GM19238 (cell line): ENCODE results near the gene TRMT5.

Experiments used
- DNase-seq: peaks from one replicate; pipeline ENCODE4 v3.0.0; 2011; ENCODE audit warnings: low spot score; ENCODE audit not compliant: insufficient read length

TRMT5 gene

DNA sequence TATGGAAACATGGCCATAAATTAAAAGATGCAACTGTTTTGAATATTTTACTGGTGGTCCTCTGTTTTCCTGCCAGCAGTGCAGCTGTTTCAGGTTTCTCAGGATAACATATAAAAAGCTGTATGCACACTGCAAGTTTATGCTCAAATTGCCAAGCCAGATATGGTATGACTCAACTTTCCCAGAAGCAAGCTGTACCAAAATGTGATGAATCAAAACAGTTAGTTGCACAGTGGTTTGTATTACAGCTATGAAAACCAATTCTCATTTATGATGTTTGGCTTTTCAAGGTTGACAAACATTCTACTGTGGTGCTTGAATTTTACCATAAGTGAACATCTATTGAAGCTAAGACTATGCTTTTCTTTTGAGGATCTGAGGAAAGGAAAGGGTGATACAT lies 15.5 kb downstream of the TRMT5 start:
- no peak for DNase-seq

DNA sequence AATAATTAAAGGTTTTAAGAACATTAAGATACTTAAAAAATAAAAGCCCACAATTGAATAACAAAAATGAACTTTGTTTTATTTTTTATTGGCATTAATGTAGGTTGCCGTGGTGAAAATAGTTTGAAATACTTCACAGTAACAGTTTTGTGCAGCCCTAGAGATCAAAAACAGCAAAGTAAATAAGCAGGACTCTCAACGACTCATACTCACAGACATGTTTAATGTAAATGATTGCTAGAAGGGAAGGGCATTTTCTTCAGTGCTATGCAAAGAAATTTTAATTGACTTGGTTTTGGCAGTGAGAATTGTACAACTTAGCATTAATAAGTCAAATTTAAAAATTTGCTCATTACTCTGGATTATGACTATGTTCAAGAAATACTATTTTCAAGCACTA lies 16.0 kb downstream of the TRMT5 start:
- no peak for DNase-seq

GRCh38 chr14:60963761-60964160 lies 17.1 kb downstream of the TRMT5 start:
- DNase-seq, result no peak

- DNase-seq, result no peak
Measured at GRCh38 chr14:60958146-60958545, 22.7 kb downstream of the TRMT5 start.

- DNase-seq, result no peak
Measured at GRCh38 chr14:60956632-60957031, 24.2 kb downstream of the TRMT5 start.

DNA sequence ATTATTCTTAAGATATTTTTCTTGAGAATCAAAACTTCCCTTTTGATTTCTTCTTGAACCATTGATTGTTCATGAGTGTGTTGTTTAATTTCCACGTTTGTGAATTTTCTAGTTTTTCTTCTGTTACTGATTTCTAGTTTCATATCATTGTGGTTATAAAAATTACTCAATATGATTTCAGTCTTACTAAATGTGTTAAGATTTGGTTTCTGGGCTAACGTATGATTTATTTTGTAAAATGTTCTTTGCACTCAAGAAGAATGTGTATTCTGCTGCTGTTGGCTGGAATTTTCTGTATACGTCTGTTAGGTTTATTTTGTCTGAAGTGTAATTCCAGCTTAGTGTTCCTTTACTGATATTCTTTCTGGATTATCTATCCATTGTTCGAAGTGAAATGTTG lies 24.7 kb downstream of the TRMT5 start:
- DNase-seq, result no peak

DNA sequence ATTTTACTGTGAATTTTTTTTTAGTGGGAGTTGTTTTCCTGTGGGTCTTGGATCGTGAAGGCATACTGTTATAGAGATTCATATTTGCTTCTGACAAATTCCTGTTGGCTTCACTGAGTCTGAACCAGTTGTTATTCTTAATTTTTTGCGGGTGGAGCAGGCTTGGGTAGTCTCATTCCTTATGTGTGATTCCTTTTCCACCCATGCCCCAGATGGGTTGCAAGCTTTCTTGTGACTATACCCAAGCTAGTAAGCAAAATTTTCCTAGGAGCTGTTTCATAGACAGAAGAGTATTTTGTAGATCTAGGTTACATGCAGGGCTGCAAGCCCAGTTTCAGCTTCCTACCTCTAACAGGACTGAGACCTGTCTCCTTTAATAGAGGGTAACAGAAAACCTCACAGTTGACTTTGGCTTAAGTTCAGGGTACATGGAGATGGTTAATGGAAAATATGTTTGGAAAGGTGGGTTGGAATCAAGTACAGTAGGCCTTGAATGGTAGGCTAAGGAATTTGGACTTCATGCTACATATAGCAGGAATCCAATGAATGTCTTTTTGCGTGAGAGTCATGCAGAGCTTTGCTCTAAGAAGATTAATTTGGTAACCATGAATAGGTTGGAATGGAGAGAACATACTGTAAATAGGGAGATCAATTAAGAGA lies 29.0 kb downstream of the TRMT5 start:
- DNase-seq, result no peak

- no peak for DNase-seq
Measured at GRCh38 chr14:60946773-60947172, 34.1 kb downstream of the TRMT5 start.

GRCh38 chr14:60945984-60946383 lies 34.9 kb downstream of the TRMT5 start:
- no peak for DNase-seq

DNA sequence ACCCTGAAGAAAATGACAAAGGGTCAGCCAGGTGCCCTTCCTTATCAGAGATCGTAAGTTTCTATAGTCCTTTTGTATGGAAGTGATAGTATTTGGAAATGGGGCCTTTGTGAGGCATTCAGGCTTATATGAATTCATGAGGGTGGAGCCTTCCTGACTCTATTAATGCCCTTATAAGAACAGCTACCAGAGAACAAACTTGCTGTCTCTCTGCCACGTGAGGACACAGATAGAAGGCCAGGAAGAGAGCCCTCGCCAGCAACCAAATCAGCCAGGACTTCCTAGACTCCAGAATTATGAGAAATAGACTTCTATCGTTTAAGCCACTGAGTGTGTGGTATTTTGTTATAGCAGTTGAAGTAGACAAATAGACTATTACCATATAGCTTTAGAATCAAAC lies 36.7 kb downstream of the TRMT5 start:
- DNase-seq, result no peak

DNA sequence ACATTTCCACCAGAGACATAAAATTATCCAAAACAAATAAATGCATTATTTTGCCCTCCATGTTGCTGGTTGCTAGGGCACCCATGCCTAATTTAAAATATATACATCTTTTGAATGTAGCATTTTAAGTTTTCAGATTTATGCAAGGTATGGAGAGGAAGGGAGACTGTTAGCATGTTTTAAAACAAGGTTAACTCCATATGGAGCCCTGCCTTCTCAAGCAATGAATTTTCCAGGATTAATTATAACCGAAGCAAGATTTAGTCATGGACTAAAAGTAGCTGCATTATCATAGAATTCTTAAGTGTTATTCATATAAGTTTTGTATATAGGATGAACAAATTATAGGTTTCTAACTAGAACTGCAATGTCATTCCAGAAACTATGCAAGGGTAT lies 37.2 kb downstream of the TRMT5 start:
- no peak for DNase-seq

GRCh38 chr14:60935319-60935718 lies 45.6 kb downstream of the TRMT5 start:
- DNase-seq, result no peak

- no peak for DNase-seq
Measured at GRCh38 chr14:60933920-60934655, 46.8 kb downstream of the TRMT5 start.

DNA sequence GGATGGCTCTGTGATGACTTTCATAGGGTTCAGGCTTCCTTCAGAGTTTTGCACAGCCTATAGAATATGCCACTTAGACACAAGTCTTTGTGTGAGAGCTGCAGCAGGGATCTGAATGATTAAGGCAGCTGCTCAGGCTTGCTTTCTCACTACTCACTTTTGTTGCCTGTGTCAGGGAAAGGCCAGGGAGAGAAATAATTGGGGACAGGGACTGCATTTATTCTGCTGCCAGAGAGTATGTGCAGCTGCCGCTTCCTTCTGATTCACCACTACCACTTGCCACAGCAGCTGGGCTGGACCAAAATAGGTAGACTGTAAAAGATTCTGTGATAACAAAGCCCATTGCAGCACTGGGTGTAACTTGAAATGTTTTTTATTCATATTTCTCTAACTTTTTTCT lies 49.7 kb downstream of the TRMT5 start:
- no peak for DNase-seq

DNA sequence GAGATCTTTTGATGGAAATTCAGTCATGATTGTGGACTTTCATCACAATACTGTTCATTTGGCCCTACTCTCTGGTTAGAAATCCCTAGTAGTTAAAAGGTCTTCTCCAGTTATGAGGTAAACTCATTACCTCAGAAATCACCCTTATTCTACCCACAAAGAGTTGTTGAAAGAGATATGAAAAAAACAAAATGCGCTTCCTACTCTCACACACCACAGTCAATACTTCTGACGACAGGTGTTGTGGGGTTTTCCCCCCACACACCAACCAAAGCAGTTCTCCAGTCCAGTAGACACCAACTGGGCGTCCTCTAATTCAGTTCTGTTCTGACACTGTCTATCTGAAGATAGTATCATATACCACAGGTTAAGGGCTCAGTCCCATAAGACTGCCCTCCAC lies 54.9 kb downstream of the TRMT5 start:
- DNase-seq, result peak; percentile 7

DNA sequence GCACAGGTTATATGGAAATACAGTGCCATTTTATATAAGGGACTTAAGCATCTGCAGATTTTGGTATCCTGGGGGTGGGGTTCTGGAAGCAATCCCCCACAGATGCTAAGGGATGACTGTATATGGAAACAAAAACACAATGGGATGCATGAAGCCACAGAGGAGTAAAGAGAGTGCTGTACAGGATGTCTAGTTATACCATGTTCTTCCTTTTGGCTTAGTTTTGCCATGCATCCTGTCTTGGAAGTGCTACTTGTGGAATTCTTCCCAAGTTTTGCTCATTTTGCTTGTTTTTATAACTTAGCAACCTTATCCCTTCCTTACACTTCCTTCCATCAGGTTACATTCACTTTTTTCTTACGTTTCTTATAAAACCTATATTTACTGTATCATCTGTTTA lies 55.6 kb downstream of the TRMT5 start:
- no peak for DNase-seq

GRCh38 chr14:60922050-60922449 lies 58.8 kb downstream of the TRMT5 start:
- DNase-seq, result no peak
